GM12891 (cell line): ENCODE measurements around the gene ARL8B.

Experiments used
- PAX5 ChIP-seq: IDR thresholded peaks from 2 replicates; pipeline ENCODE4 v1.6.1; 2011; ENCODE audit warnings: low read length, moderate library complexity, mild to moderate bottlenecking; ENCODE audit not compliant: insufficient read depth, severe bottlenecking
- POLR2A ChIP-seq: IDR thresholded peaks from 2 replicates; pipeline ENCODE4 v1.6.1; 2011; ENCODE audit warnings: low read depth, low read length, control low read depth
- POLR2AphosphoS5 ChIP-seq: IDR thresholded peaks from 2 replicates; pipeline ENCODE4 v1.6.1; 2011; ENCODE audit warnings: low read depth, low read length, control low read depth
- POU2F2 ChIP-seq: IDR thresholded peaks from 2 replicates; pipeline ENCODE4 v1.6.1; 2011; ENCODE audit warnings: low read depth, mild to moderate bottlenecking, control low read depth, low read length, moderate library complexity
- TAF1 ChIP-seq: IDR thresholded peaks from 2 replicates; pipeline ENCODE4 v1.6.1; 2011; ENCODE audit warnings: low read depth, low read length, control low read depth

GRCh38 chr3:5082789-5083115 lies 39.3 kb upstream of the ARL8B start:
- TF ChIP-seq POLR2A (no peak), POLR2AphosphoS5 (no peak), TAF1 (no peak), PAX5 (no peak), POU2F2 (no peak)
